SU-DHL-6 (cell line): Measurements from ENCODE around the gene NEU2.

Source experiments
- EZH2phosphoT487 ChIP-seq: fragments of 200-600 bp; sonication (generic), shearing (Covaris generic); conservative IDR thresholded peaks from 2 replicates; pipeline ENCODE4 v1.6.1; 2018; ENCODE audit warnings: mild to moderate bottlenecking, antibody characterized with exemption, low read length, moderate library complexity, mixed read lengths
- TF ChIP-seq, protein P1 (sequence below): fragments of 200-600 bp; sonication (generic); IDR thresholded peaks from one replicate; pipeline ENCODE4 v1.5.1; 2017; ENCODE audit warnings: antibody characterized with exemption, mild to moderate bottlenecking, low read length, moderate library complexity; ENCODE audit not compliant: insufficient read depth, poor library complexity, severe bottlenecking

DNA sequence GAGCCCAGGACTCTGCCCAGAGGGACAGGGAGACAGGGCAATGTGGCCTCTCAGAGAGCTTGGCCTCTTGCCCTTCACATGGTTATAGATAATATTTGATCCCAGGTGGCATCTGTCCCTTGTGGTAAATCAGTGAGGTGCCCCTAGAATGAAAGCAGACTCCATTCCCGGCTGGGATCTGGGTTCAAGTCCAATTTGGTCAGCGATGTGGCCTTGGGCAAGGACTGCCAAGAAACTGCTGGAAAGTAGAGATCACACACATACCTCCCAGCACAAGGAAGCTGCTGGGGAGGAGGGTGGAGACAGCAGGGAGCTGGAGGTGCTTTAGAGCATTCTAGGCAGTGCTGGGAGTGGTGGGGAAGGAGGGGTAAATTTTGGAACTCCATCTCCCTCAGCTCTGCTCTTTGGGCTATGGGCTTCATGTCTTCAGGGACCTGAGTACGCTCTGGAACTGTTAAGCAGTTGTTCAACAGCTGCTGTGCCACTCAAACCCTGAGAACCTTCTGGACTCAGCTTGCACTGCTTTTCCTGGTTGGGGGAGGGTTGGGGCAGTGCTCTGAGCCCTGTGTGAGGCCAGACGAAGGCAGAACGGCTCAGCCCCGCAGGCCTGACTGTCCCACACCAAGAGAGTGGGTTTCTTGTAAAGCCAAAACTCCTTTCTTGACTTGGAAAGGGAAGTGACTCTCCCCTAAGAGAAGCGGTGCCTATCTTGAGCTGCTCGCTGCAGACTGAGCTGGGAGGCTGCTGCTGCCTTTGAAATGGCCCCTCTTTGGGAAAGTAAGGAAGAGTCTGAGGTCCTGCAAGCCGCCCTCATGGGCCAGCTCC, 50.7 kb downstream of the NEU2 start:
- TF ChIP-seq, protein P1, sequence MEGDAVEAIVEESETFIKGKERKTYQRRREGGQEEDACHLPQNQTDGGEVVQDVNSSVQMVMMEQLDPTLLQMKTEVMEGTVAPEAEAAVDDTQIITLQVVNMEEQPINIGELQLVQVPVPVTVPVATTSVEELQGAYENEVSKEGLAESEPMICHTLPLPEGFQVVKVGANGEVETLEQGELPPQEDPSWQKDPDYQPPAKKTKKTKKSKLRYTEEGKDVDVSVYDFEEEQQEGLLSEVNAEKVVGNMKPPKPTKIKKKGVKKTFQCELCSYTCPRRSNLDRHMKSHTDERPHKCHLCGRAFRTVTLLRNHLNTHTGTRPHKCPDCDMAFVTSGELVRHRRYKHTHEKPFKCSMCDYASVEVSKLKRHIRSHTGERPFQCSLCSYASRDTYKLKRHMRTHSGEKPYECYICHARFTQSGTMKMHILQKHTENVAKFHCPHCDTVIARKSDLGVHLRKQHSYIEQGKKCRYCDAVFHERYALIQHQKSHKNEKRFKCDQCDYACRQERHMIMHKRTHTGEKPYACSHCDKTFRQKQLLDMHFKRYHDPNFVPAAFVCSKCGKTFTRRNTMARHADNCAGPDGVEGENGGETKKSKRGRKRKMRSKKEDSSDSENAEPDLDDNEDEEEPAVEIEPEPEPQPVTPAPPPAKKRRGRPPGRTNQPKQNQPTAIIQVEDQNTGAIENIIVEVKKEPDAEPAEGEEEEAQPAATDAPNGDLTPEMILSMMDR, result no peak
- no peak for TF ChIP-seq EZH2phosphoT487
